Adrenal gland (tissue), 12 donors: ENCODE data around the gene PIGU. TPM values are rescaled to one million over a fixed set of nuclear protein-coding genes. Genes with fewer than 3 reads are reported as not detected.

ENCODE experiments used
- DNase-seq, 7 donors: peaks; one replicate each; pipeline ENCODE4 v3.0.0-alpha.2; 2019 to 2020
- H3K27ac ChIP-seq, 5 donors: fragments of 200-600 bp; sonication (generic) in 4 of 5; 1 replicate in 3 of 5; 2 replicates in 2 of 5; pipeline versions ENCODE4 v1.5.1 to v1.8.0; 2016 to 2020; ENCODE audit warnings: mild to moderate bottlenecking in 1 of 5
- H3K27me3 ChIP-seq: fragments of 200-600 bp; 2 replicates; pipeline ENCODE4 v1.8.0; 2021
- H3K36me3 ChIP-seq, 2 donors: fragments of 200-600 bp; replicated peaks in 1 of 2; 1 replicate in 1 of 2; 2 replicates in 1 of 2; pipeline versions ENCODE4 v1.5.1 to v1.8.0; 2018 to 2022
- H3K4me1 ChIP-seq, 2 donors: fragments of 200-600 bp; replicated peaks in 1 of 2; 1 replicate in 1 of 2; 2 replicates in 1 of 2; pipeline versions ENCODE4 v1.5.1 to v1.8.0; 2018 to 2021
- H3K4me3 ChIP-seq, 4 donors: fragments of 200-600 bp; sonication (generic) in 3 of 4; one replicate each; pipeline ENCODE4 v1.5.1; 2016 to 2018
- H3K9me3 ChIP-seq, 3 donors: fragments of 200-600 bp; sonication (generic) in 1 of 3; replicated peaks in 1 of 3; 1 replicate in 2 of 3; 2 replicates in 1 of 3; pipeline versions ENCODE4 v1.5.1 to v1.8.0; 2016 to 2021
- POLR2A ChIP-seq, 2 donors: fragments of 450-650 bp; IDR thresholded peaks; one replicate each; pipeline ENCODE4 v1.6.1; 2017; ENCODE audit warnings: antibody characterized with exemption in 2 of 2, mild to moderate bottlenecking in 2 of 2, moderate library complexity in 1 of 2
- WGBS, 4 donors: extraction: QIAGEN DNeasy Blood & Tissue Kit in 2 of 4; methylation state at CpG; one replicate each; pipeline versions ENCODE4 v1.1.5 to v1.1.7; 2013 to 2017; 5-methylcytosine and 5-hydroxymethylcytosine counted together
- intact Hi-C, 2 donors: fragments of 100-400 bp; cut with DNase I; formaldehyde crosslinking; loops; one replicate each; pipeline versions ENCODE4 v1.14.1 to v1.15.0; 2022 to 2023
- polyA plus RNA-seq, 3 donors: library from polyadenylated mRNA; stranded (reverse); fragments of 200-250 nt in 2 of 3; fragments of 350-450 nt in 1 of 3; fragmentation: Illumina TruSeq in 1 of 3; extraction: RNeasy Lipid Tissue Mini Kit (QIAGEN cat#74804) in 1 of 3; gene quantifications; one replicate each; pipeline ENCODE4 v1.2.3, GENCODE V29; 2013 to 2014
- small RNA-seq, 2 donors: library from RNA; depleted of rRNA; stranded (forward); fragments of <200 nt; gene quantifications; one replicate each; pipeline ENCODE3, GENCODE V24; 2016
- total RNA-seq, 9 donors: library from RNA; depleted of rRNA in 4 of 9; stranded (reverse); fragments of >200 nt in 4 of 9; fragments of 120-200 nt in 1 of 9; fragmentation: NEBNext Ultra II Directional in 1 of 9; extraction: Animal tissue kit (Norgen Biotek cat#: 25700) in 1 of 9; gene quantifications; one replicate each; pipeline versions ENCODE4 v1.1.0 to v1.2.4, GENCODE V29; 2013 to 2023
- TF ChIP-seq, protein P1 (sequence below), 6 experiments: fragments of 450-650 bp in 4 of 6; fragments of 200-600 bp in 2 of 6; sonication (generic) in 1 of 6; IDR thresholded peaks; 1 replicate in 5 of 6; 2 replicates in 1 of 6; pipeline versions ENCODE4 v1.5.1 to v1.8.0; 2016 to 2021; ENCODE audit warnings: antibody characterized with exemption in 6 of 6, mild to moderate bottlenecking in 2 of 6, moderate library complexity in 1 of 6
- donor health status: healthy with polysubstance abuse.
- donor health status: Bipolar disorder and iron deficiency.
- donor health status: DM: yes; HTN: yes; CAD: no.
- donor health status: DM: no; HTN: no; CAD: no.
- donor health status: DM: no; HTN: no; CAD: no.
- donor health status: DM: yes; HTN: yes; CAD: no.

The PIGU gene
- total and polyA plus RNA-seq, 12 donors, result 16.8 to 64.1 (median 23.1) TPM

DNA sequence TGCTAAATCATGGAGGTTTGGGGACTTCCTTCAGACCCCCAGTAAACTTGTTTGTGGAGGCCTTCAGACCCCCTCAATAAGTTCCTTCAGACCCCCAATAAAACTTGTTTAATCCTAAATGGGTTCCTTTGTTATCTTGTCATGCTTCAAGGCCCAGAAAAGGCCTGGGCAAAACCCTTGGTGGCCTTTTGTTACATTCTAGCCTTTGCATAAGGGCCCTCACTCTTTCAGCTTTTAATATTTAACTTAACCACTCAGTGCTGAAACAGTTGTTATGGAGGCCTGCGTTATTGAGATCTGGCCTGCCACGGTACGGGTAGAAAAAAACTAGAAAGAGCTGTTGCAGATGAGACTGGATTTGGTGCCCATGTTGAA lies 165.0 kb downstream of the PIGU start:
- intact Hi-C loops, result loop anchor here in 1 of 2 donors (5.0 kb wide), 1 partner anchor 200 kb away; no protein-coding TSS in a partner anchor
- H3K4me3 ChIP-seq, result no peak overlapping the region
- 83 to 96% (median 92%) methylated on average over 3 of the region's 3 CpGs for WGBS, 4 donors

DNA sequence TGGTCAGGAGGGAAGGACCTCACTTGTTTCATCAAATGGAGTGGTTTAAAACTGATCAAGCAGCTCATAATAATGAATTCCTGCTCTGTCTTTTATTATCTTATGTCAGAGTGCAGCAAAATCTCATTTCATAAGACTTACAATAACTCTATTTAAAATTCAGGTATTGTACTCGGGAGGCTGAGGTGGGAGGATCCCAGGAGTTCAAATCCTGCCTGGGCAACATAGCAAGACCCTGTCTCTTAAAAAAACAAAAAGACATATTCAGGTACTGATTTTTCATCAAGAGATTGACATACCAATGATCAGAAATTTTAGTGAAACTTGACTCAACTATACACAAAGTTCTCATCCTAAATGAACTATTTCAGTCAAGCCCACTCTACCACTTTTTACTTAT lies 166.3 kb downstream of the PIGU start:
- 94 to 100% (median 96%) methylated on average over 1 of the region's 1 CpG for WGBS, 4 donors
- intact Hi-C loops, result loop anchor here in 1 of 2 donors (5.0 kb wide), 1 partner anchor 198 kb away; no protein-coding TSS in a partner anchor
- no peak for TF ChIP-seq POLR2A (IDR thresholded peaks at IDR 0.05)
- TF ChIP-seq, protein P1, sequence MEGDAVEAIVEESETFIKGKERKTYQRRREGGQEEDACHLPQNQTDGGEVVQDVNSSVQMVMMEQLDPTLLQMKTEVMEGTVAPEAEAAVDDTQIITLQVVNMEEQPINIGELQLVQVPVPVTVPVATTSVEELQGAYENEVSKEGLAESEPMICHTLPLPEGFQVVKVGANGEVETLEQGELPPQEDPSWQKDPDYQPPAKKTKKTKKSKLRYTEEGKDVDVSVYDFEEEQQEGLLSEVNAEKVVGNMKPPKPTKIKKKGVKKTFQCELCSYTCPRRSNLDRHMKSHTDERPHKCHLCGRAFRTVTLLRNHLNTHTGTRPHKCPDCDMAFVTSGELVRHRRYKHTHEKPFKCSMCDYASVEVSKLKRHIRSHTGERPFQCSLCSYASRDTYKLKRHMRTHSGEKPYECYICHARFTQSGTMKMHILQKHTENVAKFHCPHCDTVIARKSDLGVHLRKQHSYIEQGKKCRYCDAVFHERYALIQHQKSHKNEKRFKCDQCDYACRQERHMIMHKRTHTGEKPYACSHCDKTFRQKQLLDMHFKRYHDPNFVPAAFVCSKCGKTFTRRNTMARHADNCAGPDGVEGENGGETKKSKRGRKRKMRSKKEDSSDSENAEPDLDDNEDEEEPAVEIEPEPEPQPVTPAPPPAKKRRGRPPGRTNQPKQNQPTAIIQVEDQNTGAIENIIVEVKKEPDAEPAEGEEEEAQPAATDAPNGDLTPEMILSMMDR (IDR thresholded peaks at IDR 0.05), result no peak
- Histone ChIP-seq H3K4me1 (peaks cover 6 to 12% of the 10 kb centered on the region in 2 donors), H3K27ac (no peak overlapping the region), H3K9me3 (no peaks in the 10 kb centered on the region), H3K4me3 (no peak overlapping the region), H3K27me3 (no peaks in the 10 kb centered on the region), H3K36me3 (peaks cover 0 to 29% of the 10 kb centered on the region in 2 donors)
- no peak for DNase-seq

More for the DNA sequence above, 165.0 kb downstream of the PIGU start:
- Histone ChIP-seq H3K27me3 (no peaks in the 10 kb centered on the region), H3K4me1 (peaks cover 6 to 12% of the 10 kb centered on the region in 2 donors), H3K27ac (no peak overlapping the region), H3K36me3 (peaks cover 0 to 16% of the 10 kb centered on the region in 2 donors), H3K9me3 (no peaks in the 10 kb centered on the region)
- no peak for DNase-seq
- TF ChIP-seq POLR2A (IDR thresholded peaks at IDR 0.05), result no peak
- TF ChIP-seq, protein P1 (IDR thresholded peaks at IDR 0.05), result no peak

Small RNA genes within 50 kb of the gene (small RNA-seq; reads per million reads assigned to genes)
- gene AL118520.1 (0 reads per million in 2 donors), gene RF00019 (0 reads per million in 2 donors)

Other genes with a start within 250 kb of the PIGU start
- 100 to 1,000 TPM; 145 to 404 (median 186) TPM for gene DYNLRB1, start 160.7 kb downstream of the PIGU start, total RNA-seq
- 100 to 1,000 TPM; 433 to 586 (median 473) TPM for gene DYNLRB1, start 160.7 kb downstream of the PIGU start, polyA plus RNA-seq
- 10 to 100 TPM; 12.6 to 83.3 (median 40.0) TPM for gene MAP1LC3A, start 118.4 kb downstream of the PIGU start, total RNA-seq
- 100 to 1,000 TPM in 2 of 3 donors, 1 to 10 TPM in 1; 5.6 to 139 (median 118) TPM for gene MAP1LC3A, start 118.4 kb downstream of the PIGU start, polyA plus RNA-seq
- gene TP53INP2, start 27.3 kb upstream of the PIGU start, total RNA-seq, result 10 to 100 TPM in 8 of 9 donors, 1 to 10 TPM in 1; 9.4 to 74.5 (median 18.7) TPM
- 10 to 100 TPM; 15.4 to 58.2 (median 18.6) TPM for gene TP53INP2, start 27.3 kb upstream of the PIGU start, polyA plus RNA-seq
- gene NCOA6, start 148.6 kb upstream of the PIGU start, total RNA-seq, result 10 to 100 TPM; 12.2 to 25.4 (median 19.0) TPM
- gene NCOA6, start 148.6 kb upstream of the PIGU start, polyA plus RNA-seq, result 10 to 100 TPM; 31.8 to 58.2 (median 34.0) TPM
- gene GGT7, start 195.8 kb upstream of the PIGU start, total RNA-seq, result 10 to 100 TPM in 7 of 9 donors, 1 to 10 TPM in 2; 6.5 to 24.8 (median 15.1) TPM
- 10 to 100 TPM in 2 of 3 donors, 1 to 10 TPM in 1; 5.3 to 27.8 (median 12.2) TPM for gene GGT7, start 195.8 kb upstream of the PIGU start, polyA plus RNA-seq
- gene ACSS2, start 199.5 kb upstream of the PIGU start, total RNA-seq, result 100 to 1,000 TPM in 7 of 9 donors, 10 to 100 TPM in 2; 81.4 to 353 (median 132) TPM
- 100 to 1,000 TPM; 148 to 386 (median 161) TPM for gene ACSS2, start 199.5 kb upstream of the PIGU start, polyA plus RNA-seq